Stimulated activated CD8-positive, alpha-beta memory T cell treated with anti-CD3 and anti-CD28 coated beads, Interleukin-12 subunit alpha, Interleukin-12 subunit beta, amount 100 ng/mL, for 4 hours (primary cell): ENCODE measurements around the gene PARK7.

Experiments used
- DNase-seq: peaks from one replicate; pipeline ENCODE4 v3.0.0-alpha.2; 2020; ENCODE audit warnings: low read depth

PARK7 gene

GRCh38 chr1:7984811-7985210, 23.3 kb downstream of the PARK7 start:
- DNase-seq, result no peak

- no peak for DNase-seq
Measured at GRCh38 chr1:7985851-7986612, 24.5 kb downstream of the PARK7 start.

GRCh38 chr1:7987528-7987927, 26.0 kb downstream of the PARK7 start:
- no peak for DNase-seq

DNA sequence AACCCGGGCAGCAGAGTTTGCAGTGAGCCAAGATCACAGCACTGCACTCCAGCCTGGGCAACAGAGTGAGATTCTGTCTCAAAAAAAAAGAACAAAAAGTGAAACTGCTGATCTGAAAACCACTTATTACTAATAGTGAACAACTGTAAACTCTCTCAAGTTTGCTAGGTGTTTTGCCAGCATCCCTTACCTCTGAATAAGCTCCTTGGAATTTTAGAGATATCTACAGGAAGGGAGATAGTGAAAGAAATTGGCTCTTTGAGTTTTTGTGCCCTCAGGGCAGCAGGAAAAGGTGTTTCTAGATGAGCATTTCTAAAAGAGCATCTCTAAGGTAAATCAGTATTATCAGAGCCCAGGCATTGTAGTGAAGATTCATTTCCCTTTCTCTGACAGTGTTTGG, 27.1 kb downstream of the PARK7 start:
- DNase-seq, result no peak

- DNase-seq, result no peak
Measured at GRCh38 chr1:7989762-7990428, 28.4 kb downstream of the PARK7 start.

- no peak for DNase-seq
Measured at GRCh38 chr1:7991504-7992440, 30.3 kb downstream of the PARK7 start.

DNA sequence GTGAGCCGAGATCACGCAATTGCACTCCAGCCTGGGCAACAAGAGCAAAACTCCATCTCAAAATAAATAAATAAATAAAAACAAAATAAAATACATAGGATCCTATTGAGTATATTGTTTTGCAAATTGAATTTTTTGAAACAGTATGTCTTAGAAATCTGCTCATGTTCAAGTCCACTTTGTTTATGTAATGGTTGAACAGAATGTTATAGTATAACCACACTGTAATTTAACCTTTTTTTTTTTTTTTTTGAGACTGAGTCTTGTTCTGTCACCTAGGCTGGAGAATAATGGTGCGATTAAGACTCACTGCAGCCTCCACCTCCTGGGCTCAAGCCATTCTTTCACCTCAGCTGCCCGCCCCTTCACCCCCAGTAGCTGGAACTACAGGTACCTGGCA, 31.4 kb downstream of the PARK7 start:
- no peak for DNase-seq

DNA sequence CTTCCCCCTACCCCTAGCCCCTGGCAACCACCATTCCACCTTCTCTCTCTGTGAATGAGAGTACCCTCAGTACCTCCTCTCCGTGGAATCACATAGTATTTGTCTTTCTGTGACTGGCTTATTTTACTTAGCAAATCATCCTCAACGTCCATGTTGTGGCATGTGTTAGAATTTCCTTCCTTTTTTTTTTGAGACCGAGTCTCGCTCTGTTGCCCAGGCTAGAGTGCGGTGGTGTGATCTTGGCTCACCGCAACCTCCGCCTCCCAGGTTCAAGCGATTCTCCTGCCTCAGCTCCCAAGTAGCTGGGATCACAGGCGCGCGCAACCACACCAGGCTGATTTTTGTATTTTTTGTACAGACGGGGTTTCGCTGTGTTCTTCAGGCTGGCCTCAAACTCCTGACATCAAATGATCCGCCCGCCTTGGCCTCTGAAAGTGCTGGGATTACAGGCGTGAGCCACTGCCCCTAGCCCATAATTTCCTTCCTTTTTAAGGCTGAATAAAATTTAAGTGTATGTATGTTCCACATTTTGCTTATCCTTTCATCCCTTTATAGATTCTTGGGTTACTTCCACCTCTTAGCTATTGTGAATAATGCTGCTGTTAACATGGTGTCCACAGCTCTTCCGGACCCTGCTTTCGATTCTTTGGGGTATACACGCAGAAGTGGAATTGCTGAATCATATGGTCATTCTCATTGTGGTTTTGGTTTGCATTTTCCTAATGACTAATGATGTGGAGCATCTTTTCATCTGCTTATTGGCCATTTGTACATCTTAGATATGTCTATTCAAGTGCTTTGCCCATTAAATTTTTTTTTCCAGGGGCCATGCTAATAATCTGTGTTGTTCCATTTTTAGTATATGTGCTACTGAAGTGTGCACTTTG, 32.3 kb downstream of the PARK7 start:
- no peak for DNase-seq

DNA sequence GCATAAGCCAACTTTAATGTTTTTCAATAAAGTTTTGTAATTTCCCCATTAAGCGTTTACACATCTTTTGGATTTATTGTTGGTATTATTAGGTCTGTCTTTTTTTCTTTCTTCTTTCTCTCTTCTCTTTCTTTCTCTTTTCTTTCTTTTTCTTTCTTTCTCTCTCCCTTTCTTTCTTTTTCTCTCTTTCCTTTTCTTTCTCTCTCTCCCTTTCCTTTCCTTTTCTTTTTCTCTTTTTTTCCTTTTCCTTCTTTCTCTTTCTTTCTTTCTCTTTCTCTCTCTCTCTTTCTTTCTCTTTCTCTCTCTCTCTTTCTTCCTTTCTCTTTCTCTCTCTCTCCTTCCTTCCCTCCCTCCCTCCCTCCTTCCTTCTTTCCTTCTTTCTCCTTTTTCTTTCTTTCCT, 33.3 kb downstream of the PARK7 start:
- no peak for DNase-seq

GRCh38 chr1:7995437-7995836, 33.9 kb downstream of the PARK7 start:
- no peak for DNase-seq

DNA sequence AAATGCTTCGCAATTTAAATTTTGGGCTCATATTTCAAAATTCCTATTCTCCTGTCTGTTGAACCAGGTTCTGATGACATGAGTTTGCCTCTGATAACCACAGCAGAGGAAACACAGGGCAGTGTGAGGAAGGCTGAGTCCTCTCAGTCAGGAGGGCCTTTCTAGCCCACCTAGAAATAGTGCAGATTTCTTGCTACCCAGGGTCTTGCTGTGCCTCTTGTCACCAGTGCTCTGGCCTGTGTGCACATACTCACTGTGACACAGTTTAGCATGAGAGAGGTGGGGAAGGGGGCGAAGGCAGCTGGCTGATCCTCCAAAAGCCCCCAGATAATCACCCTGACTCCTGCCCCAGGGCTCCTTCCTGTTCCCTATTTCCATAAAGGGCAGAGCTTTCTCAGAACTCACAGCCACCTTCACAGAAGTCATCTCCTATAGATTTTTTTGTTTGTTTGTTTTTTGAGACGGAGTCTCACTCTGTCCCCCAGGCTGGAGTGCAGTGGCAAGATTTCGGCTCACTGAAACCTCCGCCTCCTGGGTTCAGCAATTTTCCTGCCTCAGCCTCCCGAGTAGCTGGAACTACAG, 40.9 kb downstream of the PARK7 start:
- no peak for DNase-seq

GRCh38 chr1:8002921-8003320, 41.4 kb downstream of the PARK7 start:
- no peak for DNase-seq

GRCh38 chr1:8003438-8004112, 42.1 kb downstream of the PARK7 start:
- no peak for DNase-seq

DNA sequence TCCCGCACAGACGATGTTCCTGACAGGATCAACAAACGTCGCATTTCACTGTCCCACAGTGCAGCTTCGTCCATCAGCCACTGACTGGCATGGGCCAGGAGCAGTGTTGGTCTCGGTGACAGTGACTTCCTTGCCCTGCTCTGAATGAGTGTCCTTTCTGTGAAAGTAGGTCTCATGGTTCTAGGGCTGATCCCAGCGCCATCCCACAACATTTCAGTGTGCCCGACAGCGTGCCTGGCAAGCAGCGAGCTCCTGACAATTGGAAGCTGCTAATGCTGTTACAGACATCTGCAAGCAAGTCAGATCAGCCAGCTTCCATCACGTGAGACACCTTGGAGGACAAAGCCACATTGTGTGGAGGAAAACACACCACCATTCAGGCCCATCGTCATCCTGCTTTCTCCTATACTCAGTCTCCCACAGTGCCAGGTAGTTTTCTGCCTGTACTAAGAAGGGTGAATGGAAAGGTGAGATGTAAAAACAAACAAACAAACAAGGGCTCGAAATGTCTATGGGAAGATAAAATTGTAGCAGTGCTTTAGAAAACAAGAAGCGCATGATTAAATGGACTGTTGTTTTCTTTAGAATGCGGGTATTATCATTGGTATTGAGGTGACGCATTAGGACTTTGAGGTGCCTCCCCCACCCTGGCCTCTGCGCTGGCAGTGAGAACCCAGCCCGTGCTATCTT, 42.7 kb downstream of the PARK7 start:
- no peak for DNase-seq

GRCh38 chr1:8004803-8005573, 43.5 kb downstream of the PARK7 start:
- no peak for DNase-seq

- no peak for DNase-seq
Measured at GRCh38 chr1:8006037-8006963, 44.8 kb downstream of the PARK7 start.

GRCh38 chr1:8009043-8010002, 47.8 kb downstream of the PARK7 start:
- DNase-seq, result no peak
